Type B pancreatic cell (in vitro differentiated cells): ENCODE results near the gene TXNRD2. TPM values are rescaled to one million over a fixed set of nuclear protein-coding genes. Genes with fewer than 3 reads are reported as not detected.
"Not testable (repeated sequence)": the region's sequence is repeated elsewhere in the genome, so short reads cannot be mapped to it uniquely, and the experiment has no call there.

Experiments
- DNase-seq: peaks from one replicate; pipeline ENCODE4 v3.0.0; 2021; ENCODE audit warnings: mixed read lengths; ENCODE audit not compliant: unreplicated experiment; ENCODE audit errors: extremely low spot score
- H3K27ac Mint-ChIP-seq: 2 replicates; pipeline ENCODE4 v1.8.0; 2021; ENCODE audit warnings: mild to moderate bottlenecking, mixed read lengths
- H3K27me3 Mint-ChIP-seq: 2 replicates; pipeline ENCODE4 v1.8.0; 2021; ENCODE audit warnings: mixed read lengths
- H3K36me3 Mint-ChIP-seq: 2 replicates; pipeline ENCODE4 v1.8.0; 2021; ENCODE audit warnings: mixed read lengths
- H3K4me1 Mint-ChIP-seq: one replicate; pipeline ENCODE4 v1.8.0; 2021; ENCODE audit warnings: mixed read lengths; ENCODE audit not compliant: unreplicated experiment
- H3K4me3 Mint-ChIP-seq: 2 replicates; pipeline ENCODE4 v1.8.0; 2021; ENCODE audit warnings: mild to moderate bottlenecking, mixed read lengths
- H3K9me3 Mint-ChIP-seq: 2 replicates; pipeline ENCODE4 v1.8.0; 2021; ENCODE audit warnings: mixed read lengths
- total RNA-seq: library from RNA; stranded (reverse); gene quantifications from 2 replicates; pipeline ENCODE4 v1.2.1, GENCODE V29; 2021; ENCODE audit warnings: low replicate concordance
- TF ChIP-seq, protein P1 (sequence below): fragments of 200-600 bp; sonication (generic); conservative IDR thresholded peaks from 2 replicates; pipeline ENCODE4 v1.5.0; 2021; ENCODE audit warnings: antibody characterized with exemption, mild to moderate bottlenecking

TXNRD2 gene
- total RNA-seq, 1 donor from 2014 or later = 25.1 TPM

DNA sequence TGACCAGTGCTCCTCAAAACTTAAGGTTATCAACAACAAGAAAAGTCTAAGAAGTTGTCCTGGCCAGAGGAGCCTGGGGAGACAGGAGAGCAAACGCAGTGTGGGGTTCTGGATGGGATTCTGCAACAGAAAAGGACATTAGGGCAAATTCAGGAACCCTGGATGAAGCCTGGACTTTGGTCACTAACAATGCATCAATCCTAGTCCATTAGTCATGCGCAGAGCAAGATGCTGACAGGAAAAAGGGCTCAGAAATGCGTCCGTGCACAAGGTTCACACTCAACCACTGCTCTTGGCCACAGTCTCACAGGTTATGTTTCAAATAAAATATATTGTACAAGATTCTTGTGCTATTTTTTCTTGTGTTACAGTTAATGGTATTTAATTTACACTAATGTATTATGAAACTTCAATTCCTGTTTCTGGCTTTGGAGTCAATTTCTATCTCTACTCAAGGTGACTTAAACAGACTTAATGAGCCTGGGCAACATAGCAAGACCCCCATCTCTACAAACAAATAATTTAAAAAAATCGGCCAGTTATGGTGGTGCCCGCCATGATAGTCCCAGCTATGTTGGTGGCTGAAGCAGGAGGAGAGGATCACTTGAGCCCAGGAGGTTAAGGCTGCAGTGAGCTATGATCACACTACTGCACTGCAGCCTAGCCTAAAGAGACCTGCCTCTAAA, 100.5 kb downstream of the TXNRD2 start:
- TF ChIP-seq, protein P1, sequence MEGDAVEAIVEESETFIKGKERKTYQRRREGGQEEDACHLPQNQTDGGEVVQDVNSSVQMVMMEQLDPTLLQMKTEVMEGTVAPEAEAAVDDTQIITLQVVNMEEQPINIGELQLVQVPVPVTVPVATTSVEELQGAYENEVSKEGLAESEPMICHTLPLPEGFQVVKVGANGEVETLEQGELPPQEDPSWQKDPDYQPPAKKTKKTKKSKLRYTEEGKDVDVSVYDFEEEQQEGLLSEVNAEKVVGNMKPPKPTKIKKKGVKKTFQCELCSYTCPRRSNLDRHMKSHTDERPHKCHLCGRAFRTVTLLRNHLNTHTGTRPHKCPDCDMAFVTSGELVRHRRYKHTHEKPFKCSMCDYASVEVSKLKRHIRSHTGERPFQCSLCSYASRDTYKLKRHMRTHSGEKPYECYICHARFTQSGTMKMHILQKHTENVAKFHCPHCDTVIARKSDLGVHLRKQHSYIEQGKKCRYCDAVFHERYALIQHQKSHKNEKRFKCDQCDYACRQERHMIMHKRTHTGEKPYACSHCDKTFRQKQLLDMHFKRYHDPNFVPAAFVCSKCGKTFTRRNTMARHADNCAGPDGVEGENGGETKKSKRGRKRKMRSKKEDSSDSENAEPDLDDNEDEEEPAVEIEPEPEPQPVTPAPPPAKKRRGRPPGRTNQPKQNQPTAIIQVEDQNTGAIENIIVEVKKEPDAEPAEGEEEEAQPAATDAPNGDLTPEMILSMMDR = no peak
- Mint-ChIP-seq H3K27ac (no peak overlapping the region), H3K4me3 (no peak overlapping the region), H3K36me3 (no peaks in the 10 kb centered on the region), H3K4me1 (peaks cover 30% of the 10 kb centered on the region), H3K27me3 (no peaks in the 10 kb centered on the region), H3K9me3 (no peaks in the 10 kb centered on the region)
- DNase-seq = no peak

DNA sequence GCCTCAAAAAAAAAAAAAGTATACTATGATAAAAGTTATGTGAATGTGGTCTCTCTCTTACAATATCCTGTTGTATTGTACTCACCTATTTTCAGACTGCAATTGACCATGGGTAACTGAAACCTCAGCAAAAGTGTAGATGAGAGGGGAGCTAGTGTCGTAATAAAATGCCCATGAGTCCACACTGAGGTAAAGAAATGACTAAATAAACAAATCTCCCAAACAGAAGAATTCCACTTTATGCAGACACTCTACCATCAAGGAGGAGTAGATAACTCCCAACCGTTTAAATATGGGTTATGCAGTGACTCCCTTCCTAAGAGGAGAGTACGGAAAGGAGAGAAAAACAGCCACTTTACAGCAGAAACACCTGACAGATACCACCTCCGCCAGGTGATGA, 101.6 kb downstream of the TXNRD2 start:
- Mint-ChIP-seq H3K36me3 (no peaks in the 10 kb centered on the region), H3K9me3 (no peaks in the 10 kb centered on the region), H3K4me1 (peaks cover 24% of the 10 kb centered on the region), H3K27ac (no peak overlapping the region), H3K4me3 (no peak overlapping the region), H3K27me3 (no peaks in the 10 kb centered on the region)
- TF ChIP-seq, protein P1 = no peak
- DNase-seq = no peak

DNA sequence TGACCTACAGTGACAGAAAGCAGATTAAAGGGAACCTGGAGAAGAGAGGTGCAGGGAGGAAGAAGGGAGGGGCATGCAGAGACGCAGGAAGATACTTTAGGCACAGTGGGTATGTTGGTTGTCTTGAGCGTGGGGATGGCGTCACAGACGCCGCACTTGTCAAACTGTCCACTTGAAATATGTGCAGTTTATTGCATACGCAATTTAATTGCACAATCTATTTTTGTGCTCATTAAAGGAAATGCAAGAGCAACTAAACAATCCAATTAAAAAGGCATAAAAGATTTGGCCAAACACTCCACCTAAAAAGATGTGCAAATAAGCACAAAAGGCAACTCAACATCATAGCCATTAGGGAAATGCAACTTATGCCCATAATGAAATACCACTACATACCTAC, 103.7 kb downstream of the TXNRD2 start:
- Mint-ChIP-seq H3K4me3 (no peak overlapping the region), H3K4me1 (peaks cover 12% of the 10 kb centered on the region), H3K27ac (no peak overlapping the region), H3K27me3 (no peaks in the 10 kb centered on the region), H3K9me3 (no peaks in the 10 kb centered on the region), H3K36me3 (no peaks in the 10 kb centered on the region)
- DNase-seq = no peak
- TF ChIP-seq, protein P1 = no peak

DNA sequence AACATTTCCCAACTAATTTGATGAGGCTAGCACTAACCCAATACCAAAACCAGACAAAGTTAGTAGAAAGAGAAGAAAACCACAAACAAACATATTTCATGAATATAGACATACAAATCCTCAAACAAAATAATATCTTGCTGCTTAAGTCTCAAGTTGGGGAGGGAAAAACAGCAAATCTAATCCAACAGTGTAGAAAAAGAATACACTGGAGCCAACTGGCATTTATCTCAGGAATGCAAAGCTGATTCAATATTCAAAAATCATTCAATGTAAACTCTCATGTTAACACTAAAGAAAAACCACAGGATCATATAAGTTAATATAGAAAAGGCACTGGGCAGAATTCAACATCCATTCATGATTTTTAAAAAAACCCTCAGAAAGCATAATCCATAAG, 105.1 kb downstream of the TXNRD2 start:
- TF ChIP-seq, protein P1 = no peak
- H3K27me3 Mint-ChIP-seq = no peaks in the 10 kb centered on the region
- H3K4me3 Mint-ChIP-seq = no peak overlapping the region
- no peak overlapping the region for H3K27ac Mint-ChIP-seq
- peaks cover 2% of the 10 kb centered on the region for H3K4me1 Mint-ChIP-seq
- no peak for DNase-seq
- H3K36me3 Mint-ChIP-seq = no peaks in the 10 kb centered on the region
- H3K9me3 Mint-ChIP-seq = no peaks in the 10 kb centered on the region

DNA sequence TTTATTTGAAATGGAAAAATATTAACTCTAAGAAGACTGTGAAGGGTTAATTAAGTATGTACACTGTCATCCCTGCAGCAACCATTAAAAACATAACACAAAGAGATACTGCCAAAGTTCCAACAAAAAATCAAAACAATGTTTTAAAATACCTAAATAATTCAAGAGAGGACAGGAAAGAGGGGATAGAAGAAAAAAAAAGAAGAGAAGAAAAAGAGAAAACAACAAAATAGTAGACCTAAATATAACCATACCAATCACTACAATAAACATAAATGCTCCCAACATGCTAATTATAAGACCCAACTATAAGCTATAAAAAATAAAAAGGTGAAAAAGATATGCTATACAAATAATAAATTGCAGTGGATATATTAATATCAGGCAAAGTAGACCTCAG, 107.0 kb downstream of the TXNRD2 start:
- Mint-ChIP-seq H3K4me1 (no peaks in the 10 kb centered on the region), H3K27me3 (no peaks in the 10 kb centered on the region), H3K27ac (no peak overlapping the region), H3K36me3 (no peaks in the 10 kb centered on the region), H3K4me3 (no peak overlapping the region), H3K9me3 (no peaks in the 10 kb centered on the region)
- TF ChIP-seq, protein P1 = no peak
- no peak for DNase-seq

DNA sequence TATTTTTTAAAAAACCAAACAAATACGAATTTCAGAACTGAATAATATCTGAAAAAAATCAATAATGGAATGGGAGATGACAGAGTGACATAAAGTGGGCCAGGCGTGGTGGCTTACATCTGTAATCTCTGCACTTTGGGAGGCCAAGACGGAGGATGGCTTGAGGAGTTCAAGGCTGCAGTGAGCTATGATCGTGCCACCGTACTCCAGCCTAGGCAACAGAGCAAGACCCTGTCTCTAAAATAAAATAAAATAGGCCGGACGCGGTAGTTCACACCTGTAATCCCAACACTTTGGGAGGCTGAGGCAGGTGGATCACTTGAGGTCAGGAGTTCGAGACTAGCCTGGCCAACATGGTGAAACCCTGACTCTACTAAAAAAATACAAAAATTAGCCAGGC, 108.3 kb downstream of the TXNRD2 start:
- not testable (repeated sequence) for H3K27me3 Mint-ChIP-seq, H3K36me3 Mint-ChIP-seq, H3K27ac Mint-ChIP-seq, H3K4me1 Mint-ChIP-seq, DNase-seq, H3K9me3 Mint-ChIP-seq, H3K4me3 Mint-ChIP-seq
